Vagina (tissue), 2 donors: ENCODE results near the gene ANO10.
"Not testable (repeated sequence)": the region's sequence is repeated elsewhere in the genome, so short reads cannot be mapped to it uniquely, and the experiment has no call there.

Source experiments
- POLR2A ChIP-seq, 2 donors: fragments of 450-650 bp; IDR thresholded peaks; one replicate each; pipeline ENCODE4 v1.6.1; 2017; ENCODE audit warnings: antibody characterized with exemption in 2 of 2, mild to moderate bottlenecking in 2 of 2, moderate library complexity in 2 of 2
- POLR2AphosphoS5 ChIP-seq, 2 donors: sonication (generic); formaldehyde crosslinking; IDR thresholded peaks; one replicate each; pipeline ENCODE4 v1.9.0; 2017; ENCODE audit warnings: antibody characterized with exemption in 2 of 2, mild to moderate bottlenecking in 2 of 2, low read depth in 1 of 2; ENCODE audit not compliant: insufficient read depth in 1 of 2
- TF ChIP-seq, protein P1 (sequence below), 3 experiments: fragments of 450-650 bp in 2 of 3; fragments of 200-600 bp in 1 of 3; sonication (generic) in 1 of 3; IDR thresholded peaks; one replicate each; pipeline ENCODE4 v1.5.1; 2017 to 2019; ENCODE audit warnings: antibody characterized with exemption in 3 of 3, mild to moderate bottlenecking in 2 of 3, moderate library complexity in 2 of 3

GRCh38 chr3:43661376-43661775, 39.6 kb upstream of the ANO10 start:
- TF ChIP-seq, protein P1, sequence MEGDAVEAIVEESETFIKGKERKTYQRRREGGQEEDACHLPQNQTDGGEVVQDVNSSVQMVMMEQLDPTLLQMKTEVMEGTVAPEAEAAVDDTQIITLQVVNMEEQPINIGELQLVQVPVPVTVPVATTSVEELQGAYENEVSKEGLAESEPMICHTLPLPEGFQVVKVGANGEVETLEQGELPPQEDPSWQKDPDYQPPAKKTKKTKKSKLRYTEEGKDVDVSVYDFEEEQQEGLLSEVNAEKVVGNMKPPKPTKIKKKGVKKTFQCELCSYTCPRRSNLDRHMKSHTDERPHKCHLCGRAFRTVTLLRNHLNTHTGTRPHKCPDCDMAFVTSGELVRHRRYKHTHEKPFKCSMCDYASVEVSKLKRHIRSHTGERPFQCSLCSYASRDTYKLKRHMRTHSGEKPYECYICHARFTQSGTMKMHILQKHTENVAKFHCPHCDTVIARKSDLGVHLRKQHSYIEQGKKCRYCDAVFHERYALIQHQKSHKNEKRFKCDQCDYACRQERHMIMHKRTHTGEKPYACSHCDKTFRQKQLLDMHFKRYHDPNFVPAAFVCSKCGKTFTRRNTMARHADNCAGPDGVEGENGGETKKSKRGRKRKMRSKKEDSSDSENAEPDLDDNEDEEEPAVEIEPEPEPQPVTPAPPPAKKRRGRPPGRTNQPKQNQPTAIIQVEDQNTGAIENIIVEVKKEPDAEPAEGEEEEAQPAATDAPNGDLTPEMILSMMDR (IDR thresholded peaks at IDR 0.05), result not testable (repeated sequence)
- not testable (repeated sequence) for TF ChIP-seq POLR2AphosphoS5 (IDR thresholded peaks at IDR 0.05; ENCODE audit: insufficient read depth in 1 of 2, low read depth in 1 of 2); POLR2A (IDR thresholded peaks at IDR 0.05)
